Fibroblast of the aortic adventitia (primary cell): ENCODE results near the gene GALE. TPM values are rescaled to one million over a fixed set of nuclear protein-coding genes. Genes with fewer than 3 reads are reported as not detected.
"Not testable (repeated sequence)": the region's sequence is repeated elsewhere in the genome, so short reads cannot be mapped to it uniquely, and the experiment has no call there.

Experiments
- DNase-seq: peaks from one replicate; pipeline ENCODE4 v3.0.0-alpha.2; 2010; ENCODE audit warnings: low read depth
- H3K4me3 ChIP-seq: 2 replicates; pipeline ENCODE4 v1.5.1; 2011; ENCODE audit warnings: low read depth, mild to moderate bottlenecking, control low read depth, low read length, moderate library complexity
- CTCF ChIP-seq: IDR thresholded peaks from 2 replicates; pipeline ENCODE4 v1.5.1; 2011; ENCODE audit warnings: mild to moderate bottlenecking, low read length, control low read depth, inconsistent platforms; ENCODE audit not compliant: insufficient read depth
- total RNA-seq: library from RNA; depleted of rRNA; stranded (reverse); fragments of >200 nt; gene quantifications from 2 replicates; pipeline ENCODE4 v1.2.3, GENCODE V29; 2012; ENCODE audit warnings: low replicate concordance

The GALE gene
- total RNA-seq, 1 donor: 16.7 TPM

GRCh38 chr1:23807453-23807852 is 6.9 kb upstream of the GALE start:
- no peak for DNase-seq
- H3K4me3 ChIP-seq: no peak overlapping the region
- no peak for TF ChIP-seq CTCF

GRCh38 chr1:23806280-23806679 is 5.7 kb upstream of the GALE start:
- no peak for DNase-seq
- TF ChIP-seq CTCF: no peak
- no peak overlapping the region for H3K4me3 ChIP-seq

GRCh38 chr1:23805025-23805424 is 4.5 kb upstream of the GALE start:
- TF ChIP-seq CTCF: no peak
- H3K4me3 ChIP-seq: no peak overlapping the region
- DNase-seq: no peak

GRCh38 chr1:23804183-23804835 is 3.8 kb upstream of the GALE start:
- H3K4me3 ChIP-seq: no peak overlapping the region
- DNase-seq: no peak
- peak; percentile 12 for TF ChIP-seq CTCF

GRCh38 chr1:23803674-23804073 is 3.1 kb upstream of the GALE start:
- H3K4me3 ChIP-seq: no peak overlapping the region
- no peak for DNase-seq
- no peak for TF ChIP-seq CTCF

- not testable (repeated sequence) for DNase-seq, H3K4me3 ChIP-seq
Observed at GRCh38 chr1:23802809-23803342, 2.3 kb upstream of the GALE start.

GRCh38 chr1:23801876-23802275 is 1.3 kb upstream of the GALE start:
- TF ChIP-seq CTCF: no peak
- no peak overlapping the region for H3K4me3 ChIP-seq
- DNase-seq: no peak
